ENCODE data around the gene PSMD12. TPM values are rescaled to one million over a fixed set of nuclear protein-coding genes. Genes with fewer than 3 reads are reported as not detected.

Gene PSMD12
- polyA plus RNA-seq, 1 donor from 2014 or later: 24.1 TPM

GRCh38 chr17:67403065-67403464, 36.7 kb upstream of the PSMD12 start:
- TF ChIP-seq MXI1 (conservative IDR thresholded peaks at IDR 0.05; ENCODE audit: poor library complexity, severe bottlenecking) (no peak), RAD21 (conservative IDR thresholded peaks at IDR 0.05) (no peak), EP300 (conservative IDR thresholded peaks at IDR 0.05; ENCODE audit: poor library complexity, severe bottlenecking) (no peak), TAF1 (IDR thresholded peaks at IDR 0.05; ENCODE audit: low read depth) (no peak), EZH2 (IDR thresholded peaks at IDR 0.05; ENCODE audit: borderline replicate concordance, insufficient read depth, low read length, poor library complexity, severe bottlenecking) (no peak), POLR2AphosphoS5 (IDR thresholded peaks at IDR 0.05) (no peak), SMC3 (conservative IDR thresholded peaks at IDR 0.05; ENCODE audit: poor library complexity) (no peak)
- TF ChIP-seq, protein P1, sequence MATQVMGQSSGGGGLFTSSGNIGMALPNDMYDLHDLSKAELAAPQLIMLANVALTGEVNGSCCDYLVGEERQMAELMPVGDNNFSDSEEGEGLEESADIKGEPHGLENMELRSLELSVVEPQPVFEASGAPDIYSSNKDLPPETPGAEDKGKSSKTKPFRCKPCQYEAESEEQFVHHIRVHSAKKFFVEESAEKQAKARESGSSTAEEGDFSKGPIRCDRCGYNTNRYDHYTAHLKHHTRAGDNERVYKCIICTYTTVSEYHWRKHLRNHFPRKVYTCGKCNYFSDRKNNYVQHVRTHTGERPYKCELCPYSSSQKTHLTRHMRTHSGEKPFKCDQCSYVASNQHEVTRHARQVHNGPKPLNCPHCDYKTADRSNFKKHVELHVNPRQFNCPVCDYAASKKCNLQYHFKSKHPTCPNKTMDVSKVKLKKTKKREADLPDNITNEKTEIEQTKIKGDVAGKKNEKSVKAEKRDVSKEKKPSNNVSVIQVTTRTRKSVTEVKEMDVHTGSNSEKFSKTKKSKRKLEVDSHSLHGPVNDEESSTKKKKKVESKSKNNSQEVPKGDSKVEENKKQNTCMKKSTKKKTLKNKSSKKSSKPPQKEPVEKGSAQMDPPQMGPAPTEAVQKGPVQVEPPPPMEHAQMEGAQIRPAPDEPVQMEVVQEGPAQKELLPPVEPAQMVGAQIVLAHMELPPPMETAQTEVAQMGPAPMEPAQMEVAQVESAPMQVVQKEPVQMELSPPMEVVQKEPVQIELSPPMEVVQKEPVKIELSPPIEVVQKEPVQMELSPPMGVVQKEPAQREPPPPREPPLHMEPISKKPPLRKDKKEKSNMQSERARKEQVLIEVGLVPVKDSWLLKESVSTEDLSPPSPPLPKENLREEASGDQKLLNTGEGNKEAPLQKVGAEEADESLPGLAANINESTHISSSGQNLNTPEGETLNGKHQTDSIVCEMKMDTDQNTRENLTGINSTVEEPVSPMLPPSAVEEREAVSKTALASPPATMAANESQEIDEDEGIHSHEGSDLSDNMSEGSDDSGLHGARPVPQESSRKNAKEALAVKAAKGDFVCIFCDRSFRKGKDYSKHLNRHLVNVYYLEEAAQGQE (IDR thresholded peaks at IDR 0.05; ENCODE audit: borderline replicate concordance): no peak
- TF ChIP-seq, protein P2, sequence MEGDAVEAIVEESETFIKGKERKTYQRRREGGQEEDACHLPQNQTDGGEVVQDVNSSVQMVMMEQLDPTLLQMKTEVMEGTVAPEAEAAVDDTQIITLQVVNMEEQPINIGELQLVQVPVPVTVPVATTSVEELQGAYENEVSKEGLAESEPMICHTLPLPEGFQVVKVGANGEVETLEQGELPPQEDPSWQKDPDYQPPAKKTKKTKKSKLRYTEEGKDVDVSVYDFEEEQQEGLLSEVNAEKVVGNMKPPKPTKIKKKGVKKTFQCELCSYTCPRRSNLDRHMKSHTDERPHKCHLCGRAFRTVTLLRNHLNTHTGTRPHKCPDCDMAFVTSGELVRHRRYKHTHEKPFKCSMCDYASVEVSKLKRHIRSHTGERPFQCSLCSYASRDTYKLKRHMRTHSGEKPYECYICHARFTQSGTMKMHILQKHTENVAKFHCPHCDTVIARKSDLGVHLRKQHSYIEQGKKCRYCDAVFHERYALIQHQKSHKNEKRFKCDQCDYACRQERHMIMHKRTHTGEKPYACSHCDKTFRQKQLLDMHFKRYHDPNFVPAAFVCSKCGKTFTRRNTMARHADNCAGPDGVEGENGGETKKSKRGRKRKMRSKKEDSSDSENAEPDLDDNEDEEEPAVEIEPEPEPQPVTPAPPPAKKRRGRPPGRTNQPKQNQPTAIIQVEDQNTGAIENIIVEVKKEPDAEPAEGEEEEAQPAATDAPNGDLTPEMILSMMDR (IDR thresholded peaks at IDR 0.05; ENCODE audit: poor library complexity, severe bottlenecking): no peak
- Histone ChIP-seq H3K27ac (ENCODE audit: low read length) (no peak overlapping the region), H3K9ac (ENCODE audit: low read length) (no peak overlapping the region), H3K9me2 (ENCODE audit: insufficient read depth, low read length) (no peaks in the 10 kb centered on the region), H3K9me3 (ENCODE audit: low read length) (no peaks in the 10 kb centered on the region), H4K20me1 (ENCODE audit: insufficient read depth) (no peaks in the 10 kb centered on the region), H3K79me2 (replicated peaks; ENCODE audit: insufficient read depth, low read length) (peaks cover 3% of the 10 kb centered on the region), H3K4me2 (ENCODE audit: low read length) (no peak overlapping the region), H3K4me3 (ENCODE audit: low read length) (no peak overlapping the region), H2AFZ (ENCODE audit: low read depth, low read length) (no peak overlapping the region), H3K36me3 (ENCODE audit: insufficient read depth, low read length) (no peaks in the 10 kb centered on the region), H3K27me3 (ENCODE audit: insufficient read depth, low read depth, low read length) (no peaks in the 10 kb centered on the region), H3F3A (ENCODE audit: insufficient read depth, low read length, poor library complexity, severe bottlenecking) (no peaks in the 10 kb centered on the region)

DNA sequence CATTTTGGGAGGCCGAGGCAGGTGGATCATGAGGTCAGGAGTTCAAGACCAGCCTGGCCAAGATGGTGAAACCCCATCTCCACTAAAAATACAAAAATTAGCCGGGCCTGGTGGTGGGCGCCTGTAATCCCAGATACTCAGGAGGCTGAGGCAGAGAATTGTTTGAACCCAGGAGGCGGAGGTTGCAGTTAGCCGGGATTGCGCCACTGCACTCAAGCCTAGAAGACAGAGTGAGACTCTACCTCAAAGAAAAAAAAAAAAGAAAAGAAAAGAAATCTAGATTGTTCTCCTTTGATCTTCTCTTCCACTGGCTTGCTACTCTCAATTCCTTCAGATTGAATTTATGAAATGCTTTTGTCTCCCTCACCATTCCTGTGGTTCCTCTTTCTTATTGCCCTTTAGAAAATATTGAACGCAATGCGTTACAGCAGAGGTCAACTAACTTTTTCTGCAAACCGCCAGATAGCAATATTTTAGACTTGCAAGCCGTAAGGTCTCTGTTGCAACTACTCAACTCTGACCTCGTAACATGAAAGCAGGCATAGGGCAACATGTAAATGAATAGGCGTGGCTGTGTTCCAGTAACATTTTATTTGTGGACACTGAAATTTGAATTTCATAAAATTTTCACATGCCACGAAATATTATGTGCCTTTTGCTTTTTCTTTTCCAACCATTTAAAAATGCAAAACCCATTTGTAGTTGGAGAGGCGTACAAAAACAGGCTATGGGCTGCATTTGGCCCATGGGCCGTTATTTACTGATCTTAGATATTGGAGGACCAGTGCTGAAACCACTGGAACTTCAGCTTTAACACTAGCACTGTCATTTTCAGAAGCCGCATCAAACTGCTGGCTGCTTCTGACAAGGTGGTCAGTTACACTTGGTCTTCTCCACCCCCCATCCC, 35.5 kb upstream of the PSMD12 start:
- H3K4me2 ChIP-seq (ENCODE audit: low read length): no peak overlapping the region
- no peaks in the 10 kb centered on the region for H3K27me3 ChIP-seq (ENCODE audit: insufficient read depth, low read depth, low read length)
- no peaks in the 10 kb centered on the region for H3F3A ChIP-seq (ENCODE audit: insufficient read depth, low read length, poor library complexity, severe bottlenecking)
- no peaks in the 10 kb centered on the region for H3K9me3 ChIP-seq (ENCODE audit: low read length)
- no peaks in the 10 kb centered on the region for H3K36me3 ChIP-seq (ENCODE audit: insufficient read depth, low read length)
- TF ChIP-seq POLR2AphosphoS5 (IDR thresholded peaks at IDR 0.05) (no peak), EZH2 (IDR thresholded peaks at IDR 0.05; ENCODE audit: borderline replicate concordance, insufficient read depth, low read length, poor library complexity, severe bottlenecking) (no peak), TAF1 (IDR thresholded peaks at IDR 0.05; ENCODE audit: low read depth) (no peak), RAD21 (conservative IDR thresholded peaks at IDR 0.05) (no peak), EP300 (conservative IDR thresholded peaks at IDR 0.05; ENCODE audit: poor library complexity, severe bottlenecking) (no peak), MXI1 (conservative IDR thresholded peaks at IDR 0.05; ENCODE audit: poor library complexity, severe bottlenecking) (no peak), SMC3 (conservative IDR thresholded peaks at IDR 0.05; ENCODE audit: poor library complexity) (no peak)
- TF ChIP-seq, protein P2 (IDR thresholded peaks at IDR 0.05; ENCODE audit: poor library complexity, severe bottlenecking): no peak
- TF ChIP-seq, protein P1 (IDR thresholded peaks at IDR 0.05; ENCODE audit: borderline replicate concordance): no peak
- H3K9me2 ChIP-seq (ENCODE audit: insufficient read depth, low read length): no peaks in the 10 kb centered on the region
- H3K9ac ChIP-seq (ENCODE audit: low read length): no peak overlapping the region
- H3K27ac ChIP-seq (ENCODE audit: low read length): no peak overlapping the region
- H4K20me1 ChIP-seq (ENCODE audit: insufficient read depth): no peaks in the 10 kb centered on the region
- peaks cover 3% of the 10 kb centered on the region for H3K79me2 ChIP-seq (replicated peaks; ENCODE audit: insufficient read depth, low read length)
- H2AFZ ChIP-seq (ENCODE audit: low read depth, low read length): no peak overlapping the region
- no peak overlapping the region for H3K4me3 ChIP-seq (ENCODE audit: low read length)

All from neural cell (in vitro differentiated cells).